ENCODE measurements around the gene VTI1A. TPM values are rescaled to one million over a fixed set of nuclear protein-coding genes. Genes with fewer than 3 reads are reported as not detected.

VTI1A gene
- total RNA-seq, 1 donor from 2014 or later: 33.6 TPM

GRCh38 chr10:112698818-112699164 lies 251.8 kb downstream of the VTI1A start:
- no peaks in the 10 kb centered on the region for H3K4me1 Mint-ChIP-seq (ENCODE audit: low read depth)
- intact Hi-C loops (cut with micrococcal nuclease): no loop called here
- H3K27ac Mint-ChIP-seq: no peak overlapping the region
- no peak overlapping the region for H3K4me3 Mint-ChIP-seq (ENCODE audit: low read depth)
- H3K27me3 Mint-ChIP-seq (ENCODE audit: low read depth): no peaks in the 10 kb centered on the region
- H3K9me3 Mint-ChIP-seq: no peaks in the 10 kb centered on the region
- H3K36me3 Mint-ChIP-seq (ENCODE audit: low read depth): peaks cover 5% of the 10 kb centered on the region
- no peak for DNase-seq (ENCODE audit: low spot score)

- H3K4me3 Mint-ChIP-seq (ENCODE audit: low read depth): no peak overlapping the region
- no peak overlapping the region for H3K27ac Mint-ChIP-seq
- H3K4me1 Mint-ChIP-seq (ENCODE audit: low read depth): no peaks in the 10 kb centered on the region
- DNase-seq (ENCODE audit: low spot score): no peak
- no peaks in the 10 kb centered on the region for H3K27me3 Mint-ChIP-seq (ENCODE audit: low read depth)
- intact Hi-C loops (cut with micrococcal nuclease): no loop called here
- H3K9me3 Mint-ChIP-seq: no peaks in the 10 kb centered on the region
- H3K36me3 Mint-ChIP-seq (ENCODE audit: low read depth): peaks cover 5% of the 10 kb centered on the region
Measured at GRCh38 chr10:112700215-112700671, 253.2 kb downstream of the VTI1A start.

- Mint-ChIP-seq H3K4me1 (ENCODE audit: low read depth) (no peaks in the 10 kb centered on the region), H3K9me3 (no peaks in the 10 kb centered on the region), H3K27ac (no peak overlapping the region), H3K27me3 (ENCODE audit: low read depth) (no peaks in the 10 kb centered on the region), H3K36me3 (ENCODE audit: low read depth) (peaks cover 5% of the 10 kb centered on the region), H3K4me3 (ENCODE audit: low read depth) (no peak overlapping the region)
- intact Hi-C loops (cut with micrococcal nuclease): no loop called here
- DNase-seq (ENCODE audit: low spot score): no peak
Measured at GRCh38 chr10:112701211-112701877, 254.3 kb downstream of the VTI1A start.

- intact Hi-C loops (cut with micrococcal nuclease): no loop called here
- Mint-ChIP-seq H3K27me3 (ENCODE audit: low read depth) (no peaks in the 10 kb centered on the region), H3K27ac (no peak overlapping the region), H3K4me3 (ENCODE audit: low read depth) (no peak overlapping the region), H3K9me3 (no peaks in the 10 kb centered on the region), H3K4me1 (ENCODE audit: low read depth) (no peaks in the 10 kb centered on the region), H3K36me3 (ENCODE audit: low read depth) (peaks cover 5% of the 10 kb centered on the region)
- no peak for DNase-seq (ENCODE audit: low spot score)
Measured at GRCh38 chr10:112701878-112702255, 254.9 kb downstream of the VTI1A start.

GRCh38 chr10:112706577-112706976 lies 259.6 kb downstream of the VTI1A start:
- intact Hi-C loops (cut with micrococcal nuclease): no loop called here
- Mint-ChIP-seq H3K27ac (no peak overlapping the region), H3K4me1 (ENCODE audit: low read depth) (no peaks in the 10 kb centered on the region), H3K9me3 (no peaks in the 10 kb centered on the region), H3K4me3 (ENCODE audit: low read depth) (no peak overlapping the region), H3K27me3 (ENCODE audit: low read depth) (no peaks in the 10 kb centered on the region), H3K36me3 (ENCODE audit: low read depth) (peaks cover 4% of the 10 kb centered on the region)
- DNase-seq (ENCODE audit: low spot score): no peak

GRCh38 chr10:112708461-112708860 lies 261.4 kb downstream of the VTI1A start:
- no peaks in the 10 kb centered on the region for H3K9me3 Mint-ChIP-seq
- no peak overlapping the region for H3K27ac Mint-ChIP-seq
- no peaks in the 10 kb centered on the region for H3K4me1 Mint-ChIP-seq (ENCODE audit: low read depth)
- intact Hi-C loops (cut with micrococcal nuclease): no loop called here
- H3K36me3 Mint-ChIP-seq (ENCODE audit: low read depth): peaks cover 4% of the 10 kb centered on the region
- H3K4me3 Mint-ChIP-seq (ENCODE audit: low read depth): no peak overlapping the region
- DNase-seq (ENCODE audit: low spot score): no peak
- no peaks in the 10 kb centered on the region for H3K27me3 Mint-ChIP-seq (ENCODE audit: low read depth)

- peaks cover 4% of the 10 kb centered on the region for H3K36me3 Mint-ChIP-seq (ENCODE audit: low read depth)
Measured at GRCh38 chr10:112710528-112710927, 263.5 kb downstream of the VTI1A start.

GRCh38 chr10:112711366-112711765 lies 264.4 kb downstream of the VTI1A start:
- Mint-ChIP-seq H3K36me3 (ENCODE audit: low read depth) (peaks cover 10% of the 10 kb centered on the region), H3K27ac (no peak overlapping the region), H3K9me3 (no peaks in the 10 kb centered on the region), H3K4me1 (ENCODE audit: low read depth) (no peaks in the 10 kb centered on the region), H3K4me3 (ENCODE audit: low read depth) (no peak overlapping the region), H3K27me3 (ENCODE audit: low read depth) (no peaks in the 10 kb centered on the region)
- no peak for DNase-seq (ENCODE audit: low spot score)
- intact Hi-C loops (cut with micrococcal nuclease): no loop called here

More at GRCh38 chr10:112710528-112710927, 263.5 kb downstream of the VTI1A start:
- Mint-ChIP-seq H3K4me1 (ENCODE audit: low read depth) (no peaks in the 10 kb centered on the region), H3K27me3 (ENCODE audit: low read depth) (no peaks in the 10 kb centered on the region), H3K4me3 (ENCODE audit: low read depth) (no peak overlapping the region), H3K9me3 (no peaks in the 10 kb centered on the region), H3K27ac (no peak overlapping the region)
- intact Hi-C loops (cut with micrococcal nuclease): no loop called here
- DNase-seq (ENCODE audit: low spot score): no peak

- intact Hi-C loops (cut with micrococcal nuclease): no loop called here
- H3K27me3 Mint-ChIP-seq (ENCODE audit: low read depth): no peaks in the 10 kb centered on the region
- H3K36me3 Mint-ChIP-seq (ENCODE audit: low read depth): peaks cover 10% of the 10 kb centered on the region
- no peak overlapping the region for H3K4me3 Mint-ChIP-seq (ENCODE audit: low read depth)
- DNase-seq (ENCODE audit: low spot score): no peak
- H3K9me3 Mint-ChIP-seq: no peaks in the 10 kb centered on the region
- no peaks in the 10 kb centered on the region for H3K4me1 Mint-ChIP-seq (ENCODE audit: low read depth)
- no peak overlapping the region for H3K27ac Mint-ChIP-seq
Measured at GRCh38 chr10:112712536-112712935, 265.5 kb downstream of the VTI1A start.

- Mint-ChIP-seq H3K4me3 (ENCODE audit: low read depth) (no peak overlapping the region), H3K27ac (no peak overlapping the region), H3K9me3 (no peaks in the 10 kb centered on the region), H3K27me3 (ENCODE audit: low read depth) (no peaks in the 10 kb centered on the region), H3K4me1 (ENCODE audit: low read depth) (no peaks in the 10 kb centered on the region), H3K36me3 (ENCODE audit: low read depth) (peaks cover 10% of the 10 kb centered on the region)
- intact Hi-C loops (cut with micrococcal nuclease): no loop called here
- no peak for DNase-seq (ENCODE audit: low spot score)
Measured at GRCh38 chr10:112713411-112713810, 266.4 kb downstream of the VTI1A start.

GRCh38 chr10:112715581-112715980 lies 268.6 kb downstream of the VTI1A start:
- no peaks in the 10 kb centered on the region for H3K27me3 Mint-ChIP-seq (ENCODE audit: low read depth)
- intact Hi-C loops (cut with micrococcal nuclease): no loop called here
- no peaks in the 10 kb centered on the region for H3K4me1 Mint-ChIP-seq (ENCODE audit: low read depth)
- H3K27ac Mint-ChIP-seq: no peak overlapping the region
- no peak for DNase-seq (ENCODE audit: low spot score)
- no peak overlapping the region for H3K4me3 Mint-ChIP-seq (ENCODE audit: low read depth)
- no peaks in the 10 kb centered on the region for H3K9me3 Mint-ChIP-seq
- H3K36me3 Mint-ChIP-seq (ENCODE audit: low read depth): peaks cover 8% of the 10 kb centered on the region

GRCh38 chr10:112716076-112716475 lies 269.1 kb downstream of the VTI1A start:
- no peaks in the 10 kb centered on the region for H3K27me3 Mint-ChIP-seq (ENCODE audit: low read depth)
- DNase-seq (ENCODE audit: low spot score): no peak
- H3K4me3 Mint-ChIP-seq (ENCODE audit: low read depth): no peak overlapping the region
- H3K27ac Mint-ChIP-seq: no peak overlapping the region
- intact Hi-C loops (cut with micrococcal nuclease): no loop called here
- peaks cover 6% of the 10 kb centered on the region for H3K36me3 Mint-ChIP-seq (ENCODE audit: low read depth)
- no peaks in the 10 kb centered on the region for H3K9me3 Mint-ChIP-seq
- H3K4me1 Mint-ChIP-seq (ENCODE audit: low read depth): no peaks in the 10 kb centered on the region

GRCh38 chr10:112716924-112717413 lies 270.0 kb downstream of the VTI1A start:
- peaks cover 6% of the 10 kb centered on the region for H3K36me3 Mint-ChIP-seq (ENCODE audit: low read depth)
- H3K4me3 Mint-ChIP-seq (ENCODE audit: low read depth): no peak overlapping the region
- no peaks in the 10 kb centered on the region for H3K27me3 Mint-ChIP-seq (ENCODE audit: low read depth)
- DNase-seq (ENCODE audit: low spot score): no peak
- intact Hi-C loops (cut with micrococcal nuclease): no loop called here
- H3K27ac Mint-ChIP-seq: no peak overlapping the region
- H3K9me3 Mint-ChIP-seq: no peaks in the 10 kb centered on the region
- no peaks in the 10 kb centered on the region for H3K4me1 Mint-ChIP-seq (ENCODE audit: low read depth)

Measured in activated T-helper 2 cell treated with anti-CD3 and anti-CD28 coated beads, Interferon-gamma antibody, Interleukin-2, Interleukin-4, amounts not matched to agents 10 μg/mL and 5 μg/mL and 100 μg/mL, durations not matched to agents 14 hours and 24 hours and 36 hours (primary cell).